Ascending aorta (tissue), 2 donors: ENCODE measurements around the gene UBL4B. TPM values are rescaled to one million over a fixed set of nuclear protein-coding genes. Genes with fewer than 3 reads are reported as not detected.

Experiments
- DNase-seq, 2 donors: peaks; one replicate each; pipeline ENCODE4 v3.0.0-alpha.2; 2019; ENCODE audit warnings: low spot score in 2 of 2
- H3K27ac ChIP-seq, 2 donors: fragments of 200-600 bp; sonication (generic); one replicate each; pipeline ENCODE4 v1.5.1; 2016 to 2017; ENCODE audit warnings: mild to moderate bottlenecking in 1 of 2
- H3K27me3 ChIP-seq: fragments of 200-600 bp; sonication (generic); one replicate; pipeline ENCODE4 v1.5.1; 2017
- H3K36me3 ChIP-seq, 2 donors: fragments of 200-600 bp; sonication (generic); one replicate each; pipeline ENCODE4 v1.5.1; 2016
- H3K4me1 ChIP-seq, 2 donors: fragments of 200-600 bp; sonication (generic); one replicate each; pipeline ENCODE4 v1.5.1; 2016 to 2017; ENCODE audit warnings: mild to moderate bottlenecking in 1 of 2
- H3K4me3 ChIP-seq, 2 donors: fragments of 200-600 bp; sonication (generic); one replicate each; pipeline ENCODE4 v1.5.1; 2016 to 2017; ENCODE audit warnings: mild to moderate bottlenecking in 1 of 2
- H3K9me3 ChIP-seq, 2 donors: fragments of 200-600 bp; sonication (generic); one replicate each; pipeline ENCODE4 v1.5.1; 2016
- CTCF ChIP-seq, 3 experiments: fragments of 200-600 bp in 2 of 3; fragments of 450-650 bp in 1 of 3; sonication (generic) in 2 of 3; IDR thresholded peaks; one replicate each; pipeline ENCODE4 v1.5.1; 2016 to 2019; ENCODE audit warnings: antibody characterized with exemption in 3 of 3, mild to moderate bottlenecking in 1 of 3, moderate library complexity in 1 of 3
- intact Hi-C: fragments of 100-400 bp; cut with DNase I; formaldehyde crosslinking; loops from one replicate; pipeline ENCODE4 v1.15.1; 2023
- total RNA-seq: library from RNA; depleted of rRNA; stranded (reverse); fragments of >200 nt; gene quantifications from one replicate; pipeline ENCODE4 v1.1.0, GENCODE V29; 2016

UBL4B gene
- total RNA-seq, 1 donor from 2014 or later: not detected

DNA sequence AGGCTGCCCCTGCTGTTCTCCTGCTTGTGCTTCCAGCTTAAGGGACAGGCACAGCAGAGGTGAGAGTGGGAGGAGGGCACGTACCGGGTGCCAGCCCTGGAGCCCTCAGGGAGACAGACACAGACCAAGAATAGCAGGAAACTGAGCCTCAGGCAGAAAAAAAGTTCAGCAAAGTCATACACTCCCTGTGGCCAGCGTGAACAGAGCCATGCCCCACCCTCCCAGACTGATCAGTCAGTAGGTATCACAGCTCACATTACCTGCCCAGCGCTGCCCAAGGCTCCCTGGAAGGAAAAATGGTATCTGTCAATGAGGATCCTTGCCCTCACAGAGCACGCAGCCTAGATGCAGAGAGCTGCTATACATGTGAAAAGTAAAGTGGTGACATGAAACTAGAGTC is 1.3 kb downstream of the UBL4B start:
- Histone ChIP-seq H3K9me3 (no peaks in the 10 kb centered on the region), H3K36me3 (no peaks in the 10 kb centered on the region), H3K27ac (no peak overlapping the region), H3K27me3 (no peaks in the 10 kb centered on the region), H3K4me3 (no peak overlapping the region), H3K4me1 (no peaks in the 10 kb centered on the region)
- DNase-seq: no peak
- TF ChIP-seq CTCF (IDR thresholded peaks at IDR 0.05): no peak
- intact Hi-C loops: no loop called here

DNA sequence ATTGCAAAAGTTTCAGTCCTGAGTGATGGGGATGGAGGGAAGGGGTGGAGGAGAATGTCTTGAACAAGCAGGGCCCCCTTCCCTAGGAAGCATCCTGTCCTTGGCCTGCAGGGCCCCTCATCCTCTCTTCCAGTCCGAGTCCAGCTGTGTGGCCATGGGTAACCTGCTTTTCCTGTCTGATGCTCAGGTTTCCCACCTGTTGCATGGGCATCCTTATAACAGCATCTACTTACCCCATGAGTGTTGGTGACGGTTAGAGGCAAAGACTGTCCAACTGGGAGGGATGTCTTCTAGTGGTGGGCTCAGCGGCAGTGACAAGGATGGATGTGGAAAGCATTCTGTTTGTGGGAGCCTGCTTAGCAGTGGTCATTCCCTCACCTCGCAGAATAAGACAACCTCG is 1.9 kb downstream of the UBL4B start:
- no peak overlapping the region for H3K27ac ChIP-seq
- DNase-seq: no peak
- intact Hi-C loops: no loop called here
- H3K4me1 ChIP-seq: no peaks in the 10 kb centered on the region
- H3K4me3 ChIP-seq: no peak overlapping the region
- no peak for TF ChIP-seq CTCF (IDR thresholded peaks at IDR 0.05)
- no peaks in the 10 kb centered on the region for H3K9me3 ChIP-seq
- H3K27me3 ChIP-seq: no peaks in the 10 kb centered on the region
- no peaks in the 10 kb centered on the region for H3K36me3 ChIP-seq

GRCh38 chr1:110114784-110115183 is 2.5 kb downstream of the UBL4B start:
- no peak for DNase-seq
- TF ChIP-seq CTCF (IDR thresholded peaks at IDR 0.05): no peak
- Histone ChIP-seq H3K36me3 (no peaks in the 10 kb centered on the region), H3K27me3 (no peaks in the 10 kb centered on the region), H3K9me3 (no peaks in the 10 kb centered on the region), H3K27ac (no peak overlapping the region), H3K4me1 (no peaks in the 10 kb centered on the region), H3K4me3 (no peak overlapping the region)
- intact Hi-C loops: no loop called here

GRCh38 chr1:110118636-110119396 is 6.6 kb downstream of the UBL4B start:
- Histone ChIP-seq H3K4me1 (no peaks in the 10 kb centered on the region), H3K4me3 (no peak overlapping the region), H3K27me3 (no peaks in the 10 kb centered on the region), H3K36me3 (no peaks in the 10 kb centered on the region), H3K9me3 (peaks cover 0 to 2% of the 10 kb centered on the region in 2 donors), H3K27ac (no peak overlapping the region)
- intact Hi-C loops: no loop called here
- TF ChIP-seq CTCF (IDR thresholded peaks at IDR 0.05): no peak
- no peak for DNase-seq

- intact Hi-C loops: no loop called here
- DNase-seq: no peak
Measured at GRCh38 chr1:110119843-110120242, 7.6 kb downstream of the UBL4B start.

More at GRCh38 chr1:110119843-110120242, 7.6 kb downstream of the UBL4B start:
- Histone ChIP-seq H3K36me3 (no peaks in the 10 kb centered on the region), H3K9me3 (peaks cover 0 to 6% of the 10 kb centered on the region in 2 donors), H3K4me1 (no peaks in the 10 kb centered on the region), H3K27ac (no peak overlapping the region), H3K4me3 (no peak overlapping the region), H3K27me3 (no peaks in the 10 kb centered on the region)
- TF ChIP-seq CTCF (IDR thresholded peaks at IDR 0.05): no peak
